ENCODE measurements around the gene DHDDS.
"Not testable (repeated sequence)": the region's sequence is repeated elsewhere in the genome, so short reads cannot be mapped to it uniquely, and the experiment has no call there.

The DHDDS gene

GRCh38 chr1:26431979-26432695 is at the start of gene DHDDS:
Gene DHDDS (plus strand): TSS chr1:26432321. CDS start chr1:26432946, 625 bp downstream.
- DNase-seq (ENCODE audit: low read depth) = peak; percentile 98

DNA sequence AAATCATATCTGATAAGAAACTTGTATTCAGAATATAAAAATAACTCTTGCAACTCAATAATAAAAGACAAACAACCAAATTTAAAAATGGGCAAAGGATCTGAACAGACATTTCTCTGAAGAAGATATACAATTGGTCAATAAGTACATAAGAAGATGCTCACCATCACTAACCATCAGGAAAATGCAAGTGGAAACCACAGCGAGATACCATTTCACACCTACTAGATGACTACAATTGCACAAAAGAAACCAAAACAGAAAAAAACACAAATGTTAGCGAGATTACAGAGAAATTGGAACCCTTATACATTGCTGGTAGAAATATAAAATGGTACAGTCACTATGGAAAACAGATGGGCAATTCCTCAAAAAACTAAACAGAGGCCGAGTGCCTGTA is 48.0 kb upstream of the DHDDS start:
- no peak for DNase-seq (ENCODE audit: low read depth)

GRCh38 chr1:26385063-26385462 is 47.1 kb upstream of the DHDDS start:
- DNase-seq (ENCODE audit: low read depth) = not testable (repeated sequence)

GRCh38 chr1:26387447-26387846 is 44.7 kb upstream of the DHDDS start:
- DNase-seq (ENCODE audit: low read depth) = no peak

GRCh38 chr1:26388791-26389445 is 43.2 kb upstream of the DHDDS start:
- DNase-seq (ENCODE audit: low read depth) = no peak

- no peak for DNase-seq (ENCODE audit: low read depth)
These were observed 42.4 kb upstream of the DHDDS start for GRCh38 chr1:26389604-26390247.

DNA sequence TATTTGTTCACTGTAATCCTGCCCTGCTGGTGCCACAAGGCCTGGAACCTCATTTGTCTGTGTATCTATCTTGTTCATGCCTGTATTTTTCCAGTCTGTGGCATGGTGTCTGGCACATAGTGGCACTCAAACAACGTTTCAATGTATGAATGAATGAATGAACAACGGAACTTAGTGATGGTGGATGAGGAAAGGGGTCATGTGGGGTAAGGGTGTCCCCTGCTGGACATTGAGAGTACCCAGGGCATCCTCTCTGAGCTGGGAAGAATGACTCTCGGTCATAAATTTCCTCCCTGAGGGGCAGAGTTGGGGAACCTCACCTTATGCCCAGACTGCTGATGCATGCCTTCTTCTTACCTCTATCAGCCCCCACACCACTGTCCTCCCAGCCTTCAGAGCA is 40.7 kb upstream of the DHDDS start:
- DNase-seq (ENCODE audit: low read depth) = no peak

DNA sequence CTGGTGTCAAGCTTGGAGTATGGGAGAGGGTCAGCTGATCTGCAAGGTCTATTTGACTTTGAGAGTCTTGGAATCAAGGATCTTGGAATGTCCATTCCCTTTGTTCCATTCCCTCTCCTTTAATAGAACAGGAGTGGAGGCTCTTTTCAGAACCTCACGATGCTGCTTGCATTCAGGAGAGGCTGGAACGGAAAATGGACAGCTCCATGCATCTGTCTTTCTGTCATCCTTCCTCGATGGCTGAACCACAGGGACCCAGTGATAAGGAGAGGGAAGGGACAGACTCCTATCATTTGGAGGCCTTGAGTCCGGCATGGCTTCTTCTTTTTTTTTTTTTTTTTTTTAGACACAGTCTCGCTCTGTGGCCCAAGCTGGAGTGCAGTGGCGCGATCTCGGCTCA is 36.4 kb upstream of the DHDDS start:
- no peak for DNase-seq (ENCODE audit: low read depth)

DNA sequence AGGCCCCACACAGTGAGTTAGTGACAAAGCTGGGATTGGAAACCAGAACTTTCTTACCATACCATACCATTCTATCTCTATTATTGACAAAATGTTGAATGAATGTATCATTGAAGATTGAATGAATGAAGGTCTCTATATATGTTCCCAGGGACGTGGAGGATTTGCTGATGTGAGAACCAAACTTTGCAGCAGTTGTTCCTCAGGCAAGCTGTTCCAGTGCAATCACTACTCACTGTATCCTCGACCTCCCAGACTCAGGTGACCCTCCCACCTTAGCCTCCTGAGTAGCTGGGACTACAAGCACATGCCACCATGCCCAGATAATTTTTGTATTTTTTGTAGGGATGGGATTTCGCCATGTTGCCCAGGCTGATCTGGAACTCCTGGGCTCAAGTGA is 33.1 kb upstream of the DHDDS start:
- no peak for DNase-seq (ENCODE audit: low read depth)

DNA sequence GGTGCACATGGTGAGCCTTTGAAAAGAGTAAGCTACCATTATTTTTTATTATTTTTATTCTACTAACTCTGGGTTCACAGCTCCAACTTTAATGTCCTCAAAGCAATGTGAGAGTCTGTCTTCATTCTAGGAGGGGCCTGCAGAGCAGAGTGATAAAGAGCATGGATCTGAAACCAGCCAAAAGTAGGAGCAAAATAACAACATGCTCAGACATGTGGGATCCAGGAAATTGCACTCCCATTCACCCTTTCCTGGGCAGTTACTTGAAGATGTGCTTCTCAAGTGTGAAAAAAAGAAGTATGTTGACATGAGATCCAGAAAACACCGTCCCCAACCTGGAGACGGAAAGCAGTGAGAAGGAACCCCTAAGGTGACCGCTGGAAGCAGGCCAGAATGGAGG is 30.2 kb upstream of the DHDDS start:
- DNase-seq (ENCODE audit: low read depth) = no peak

DNA sequence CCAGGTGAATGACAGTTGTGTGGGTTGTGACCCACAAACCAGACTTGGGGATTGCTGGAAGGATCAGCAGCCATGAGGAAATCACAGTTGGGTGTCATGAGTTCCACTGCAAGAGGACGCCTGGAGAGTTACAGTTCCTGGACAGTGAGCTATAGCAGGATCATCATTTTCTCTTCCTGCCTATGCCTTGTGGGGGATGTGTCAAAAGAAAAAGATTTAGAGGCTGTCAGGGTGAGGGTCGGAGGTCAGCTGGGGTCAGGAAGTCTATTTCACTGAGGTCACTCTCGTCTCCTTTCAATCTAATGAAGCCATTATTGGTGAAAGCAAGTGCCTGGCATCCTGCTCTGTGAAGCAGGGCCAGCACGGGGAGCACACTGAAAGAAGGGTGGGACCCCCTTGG is 28.5 kb upstream of the DHDDS start:
- no peak for DNase-seq (ENCODE audit: low read depth)

DNA sequence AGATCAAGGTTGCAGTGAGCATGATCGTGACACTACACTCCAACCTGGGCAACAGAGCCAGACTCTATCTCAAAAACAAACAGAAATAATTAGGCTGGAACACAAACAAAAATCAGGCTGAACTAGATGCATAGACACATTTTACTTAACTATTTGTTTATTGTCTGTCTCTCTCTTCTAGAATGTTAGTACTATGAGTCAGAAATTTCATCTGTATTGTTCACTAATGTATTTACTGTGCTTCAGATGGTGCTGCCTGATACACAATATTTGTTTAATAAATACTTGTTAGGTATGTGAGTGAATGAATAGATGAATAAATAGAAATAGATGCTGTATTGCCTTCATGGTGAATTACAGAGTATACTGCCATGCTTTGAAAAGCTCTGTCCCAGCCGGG is 27.5 kb upstream of the DHDDS start:
- no peak for DNase-seq (ENCODE audit: low read depth)

- DNase-seq (ENCODE audit: low read depth) = no peak
These were observed 26.7 kb upstream of the DHDDS start for GRCh38 chr1:26405281-26405915.

GRCh38 chr1:26408604-26409003 is 23.5 kb upstream of the DHDDS start:
- DNase-seq (ENCODE audit: low read depth) = peak; percentile 62

GRCh38 chr1:26409191-26409807 is 22.8 kb upstream of the DHDDS start:
- no peak for DNase-seq (ENCODE audit: low read depth)

- no peak for DNase-seq (ENCODE audit: low read depth)
These were observed 21.2 kb upstream of the DHDDS start, which contains the start of gene LIN28A for GRCh38 chr1:26410706-26411623. Gene LIN28A (plus strand): TSS chr1:26410817. CDS start chr1:26410892, 75 bp downstream.

DNA sequence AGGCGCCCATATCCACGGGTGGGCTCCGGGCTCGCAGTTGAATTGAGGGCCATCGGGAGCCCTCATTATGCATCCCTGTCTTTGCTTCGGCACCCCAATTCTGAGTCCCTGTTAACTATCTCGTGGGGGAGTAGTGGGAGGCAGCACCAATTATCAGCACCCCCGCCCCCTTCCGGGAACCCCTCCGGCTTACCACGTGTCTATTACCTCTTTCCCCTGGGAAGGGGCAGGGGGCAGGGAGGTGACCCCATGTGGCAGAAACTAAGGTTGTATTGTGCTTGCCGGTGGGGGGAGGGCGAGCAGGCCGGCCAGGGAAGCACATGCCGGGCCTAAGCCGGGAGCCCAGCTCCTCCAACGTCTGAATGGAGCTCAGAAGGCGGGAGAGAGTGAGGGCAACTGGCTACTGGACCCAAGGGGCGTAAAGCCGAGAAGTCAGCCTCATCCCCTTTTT is 20.5 kb upstream of the DHDDS start:
- no peak for DNase-seq (ENCODE audit: low read depth)

GRCh38 chr1:26412180-26412840 is 19.8 kb upstream of the DHDDS start:
- DNase-seq (ENCODE audit: low read depth) = no peak

DNA sequence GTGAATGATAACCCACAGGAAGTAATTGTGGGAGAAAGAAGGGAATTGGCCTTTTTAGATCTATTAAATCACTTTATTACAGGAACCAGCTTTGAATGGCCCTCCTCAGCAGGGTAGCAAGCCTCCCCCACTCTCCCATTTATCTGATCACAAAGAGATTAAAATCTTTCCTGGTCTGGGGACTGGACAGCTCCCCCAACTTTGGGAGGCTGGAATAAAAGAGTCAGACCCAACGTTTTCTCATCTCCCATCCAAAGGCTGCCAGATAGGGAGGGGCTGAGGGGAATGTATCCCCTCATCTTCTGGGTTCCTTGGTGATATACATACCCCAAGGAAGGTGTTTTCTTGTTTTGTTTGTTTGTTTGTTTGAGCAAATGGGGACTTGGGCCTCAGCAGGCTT is 19.1 kb upstream of the DHDDS start:
- DNase-seq (ENCODE audit: low read depth) = no peak

DNA sequence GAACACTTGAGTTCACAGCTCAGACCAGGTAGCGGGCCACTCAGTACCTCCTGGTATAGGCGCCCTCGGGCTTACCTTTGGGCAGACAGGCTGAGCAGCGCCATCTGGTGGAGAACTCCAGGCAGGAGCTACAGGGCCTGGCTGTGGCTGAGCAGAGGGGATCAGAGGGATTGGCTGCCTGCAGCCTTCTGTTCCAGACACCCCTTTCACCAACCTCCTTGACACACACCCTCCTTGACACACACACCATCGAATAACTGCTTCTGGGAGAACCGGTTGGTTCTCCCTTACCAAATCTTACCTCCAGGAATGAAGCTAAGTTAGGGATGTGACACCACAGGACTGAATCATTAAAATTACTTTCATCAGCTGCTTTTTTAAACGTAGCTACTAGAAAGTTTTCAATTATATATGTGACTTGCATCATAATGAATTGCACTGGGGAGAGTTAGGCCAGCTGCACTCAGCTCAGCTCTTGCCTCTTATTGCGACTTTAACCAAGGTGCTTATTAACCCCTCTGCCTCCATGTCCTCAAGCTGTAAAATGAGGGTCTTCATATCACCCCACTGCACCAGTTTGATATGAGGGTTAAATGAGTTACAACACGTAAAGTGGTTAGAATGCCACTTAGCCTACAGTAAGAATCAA is 14.9 kb upstream of the DHDDS start:
- peak; percentile 79 for DNase-seq (ENCODE audit: low read depth)

All from stimulated activated CD4-positive, alpha-beta T cell treated with anti-CD3 and anti-CD28 coated beads, Interleukin-2, amount 100 ng/mL, for 4 hours (primary cell).